Heart left ventricle (tissue), 13 donors: ENCODE data around the gene ATXN7.

Source experiments
- CTCF ChIP-seq, 12 donors: fragments of 200-600 bp; sonication (generic) in 4 of 12; IDR thresholded peaks; one replicate each; pipeline versions ENCODE4 v1.5.0 to v1.8.0; 2018 to 2022; ENCODE audit warnings: antibody characterized with exemption in 12 of 12, mild to moderate bottlenecking in 5 of 12
- POLR2A ChIP-seq, 2 donors: fragments of 450-650 bp; IDR thresholded peaks; one replicate each; pipeline ENCODE4 v1.6.1; 2017; ENCODE audit warnings: antibody characterized with exemption in 2 of 2, mild to moderate bottlenecking in 2 of 2, moderate library complexity in 2 of 2
- donor health status: ischemic (EF 13 %, LVEDD 7.1; RV severe dilation, severe dysfunction).
- donor health status: DM: no; HTN: yes; CAD: no.
- donor health status: DM: no; HTN: no; CAD: no.
- donor health status: ischemic (EF 25% LVEDD 6.9; RV normal size, moderate dysfunction).
- donor health status: ischemic (EF 25% LVEDD 5.7; RV mildly dilated, moderate dysfunction).
- donor health status: ischemic (EF 35%, LVEDD 5.7; RV mildly dilated, moderate dysfunction).
- donor health status: nonischemic (EF 11% LVEDD 7.7; RV severe dilation, severe dysfunction).
- donor health status: DM: yes; HTN: yes; CAD: no.
- donor health status: PGD.
- donor health status: ischemic (EF 29% LVEDD 5.4; RV normal size, mild dysfunction).
- donor health status: nonischemic (EF 23%, LVEDD 6.1; RV moderate dilation, normal function).

GRCh38 chr3:63819151-63819398 is 44.6 kb upstream of the ATXN7 start, which contains the start of gene C3orf49:
- TF ChIP-seq CTCF (IDR thresholded peaks at IDR 0.05) (no peak), POLR2A (IDR thresholded peaks at IDR 0.05) (no peak)
